Renal pelvis (tissue), 12 donors: ENCODE data around the gene GSG1L2. TPM values are rescaled to one million over a fixed set of nuclear protein-coding genes. Genes with fewer than 3 reads are reported as not detected.

ENCODE experiments used
- DNase-seq: peaks from one replicate; pipeline ENCODE4 v3.0.0-alpha.2; 2013
- long read RNA-seq, 16 experiments: transcript quantifications; one replicate each; lab custom pipeline, GENCODE V29; 2026
- polyA plus RNA-seq, 3 donors: library from polyadenylated mRNA; unstranded; fragments of 120-200 nt; gene quantifications; one replicate each; pipeline ENCODE4 v1.2.1, GENCODE V29; 2013; ENCODE audit not compliant: insufficient read length in 3 of 3

GSG1L2 gene
- polyA plus RNA-seq, result not detected
- long read RNA-seq, donor 1, result 0 reads
- long read RNA-seq, donor 2, result 0 reads
- long read RNA-seq, donor 3, result 0 reads
- long read RNA-seq, donor 4, result 0 reads
- long read RNA-seq, donor 5, result 0 reads
- long read RNA-seq, donor 6, result 0 reads
- long read RNA-seq, donor 7, result 0 reads
- long read RNA-seq, donor 8, result 0 reads
- long read RNA-seq, donor 9, result 0 reads
- long read RNA-seq, donor 10, result 0 reads
- long read RNA-seq, donor 11, result 0 reads
- long read RNA-seq, donor 12, result 0 reads
- long read RNA-seq, donor 13, result 0 reads
- long read RNA-seq, donor 14, result 0 reads
- long read RNA-seq, donor 15, result 0 reads
- long read RNA-seq, donor 16, result 0 reads

GRCh38 chr17:9821921-9822320 is at the start of gene GSG1L2:
Gene GSG1L2, minus strand, starts transcription at chr17:9822079. Its CDS starts 8 bp downstream, at chr17:9822071.
- DNase-seq, result no peak

- DNase-seq, result no peak
These were observed 46.7 kb upstream of the GSG1L2 start for GRCh38 chr17:9868552-9868951.

- no peak for DNase-seq
These were observed 43.7 kb upstream of the GSG1L2 start for GRCh38 chr17:9865586-9865985.

GRCh38 chr17:9862949-9863348 is 41.1 kb upstream of the GSG1L2 start:
- DNase-seq, result no peak

- DNase-seq, result no peak
These were observed 40.3 kb upstream of the GSG1L2 start for GRCh38 chr17:9862220-9862619.

- no peak for DNase-seq
These were observed 39.0 kb upstream of the GSG1L2 start for GRCh38 chr17:9860851-9861250.

- DNase-seq, result no peak
These were observed 37.9 kb upstream of the GSG1L2 start for GRCh38 chr17:9859781-9860180.

GRCh38 chr17:9855036-9855435 is 33.2 kb upstream of the GSG1L2 start:
- DNase-seq, result no peak

GRCh38 chr17:9854255-9854654 is 32.4 kb upstream of the GSG1L2 start:
- DNase-seq, result no peak

- DNase-seq, result no peak
These were observed 28.3 kb upstream of the GSG1L2 start for GRCh38 chr17:9850151-9850550.

GRCh38 chr17:9845306-9845705 is 23.4 kb upstream of the GSG1L2 start:
- no peak for DNase-seq

- no peak for DNase-seq
These were observed 22.3 kb upstream of the GSG1L2 start for GRCh38 chr17:9844153-9844552.

- DNase-seq, result no peak
These were observed 21.5 kb upstream of the GSG1L2 start for GRCh38 chr17:9843152-9844010.

GRCh38 chr17:9842057-9842758 is 20.3 kb upstream of the GSG1L2 start:
- DNase-seq, result no peak

- DNase-seq, result no peak
These were observed 17.6 kb upstream of the GSG1L2 start for GRCh38 chr17:9839433-9839832.

GRCh38 chr17:9837551-9838471 is 15.9 kb upstream of the GSG1L2 start:
- DNase-seq, result peak; percentile 34

GRCh38 chr17:9833922-9834321 is 12.0 kb upstream of the GSG1L2 start:
- DNase-seq, result no peak

GRCh38 chr17:9830711-9831110 is 8.8 kb upstream of the GSG1L2 start:
- no peak for DNase-seq

- no peak for DNase-seq
These were observed 7.5 kb upstream of the GSG1L2 start for GRCh38 chr17:9829343-9829742.

- no peak for DNase-seq
These were observed 6.7 kb upstream of the GSG1L2 start for GRCh38 chr17:9828296-9829295.
